DND-41 (cell line): ENCODE measurements around the gene YBX3.

ENCODE experiments used
- CTCF ChIP-seq: IDR thresholded peaks from 2 replicates; pipeline ENCODE4 v1.5.1; 2012; ENCODE audit warnings: borderline replicate concordance, low read length, moderate library complexity, mild to moderate bottlenecking; ENCODE audit not compliant: poor library complexity, severe bottlenecking; ENCODE audit errors: extremely low read depth
- EZH2 ChIP-seq: IDR thresholded peaks from 3 replicates; pipeline ENCODE4 v1.6.1; 2012; ENCODE audit warnings: borderline replicate concordance, low read depth, mild to moderate bottlenecking, moderate library complexity, low read length, inconsistent platforms; ENCODE audit not compliant: severe bottlenecking

GRCh38 chr12:10673659-10674384 is 49.3 kb downstream of the YBX3 start, which contains the start of gene STYK1:
- TF ChIP-seq CTCF (peak; percentile 83), EZH2 (no peak)
